HG02588 (cell line): ENCODE results near the gene BATF3.

Source experiments
- ATAC-seq: cut with Tn5 transposase; IDR thresholded peaks from one replicate; pipeline ENCODE4 v1.9.1; 2021; ENCODE audit warnings: mild to moderate bottlenecking, moderate library complexity; ENCODE audit not compliant: unreplicated experiment

BATF3 gene

GRCh38 chr1:212710566-212710965 lies 10.9 kb upstream of the BATF3 start:
- no peak for ATAC-seq

- ATAC-seq = no peak
These were observed 4.4 kb upstream of the BATF3 start for GRCh38 chr1:212703991-212704564.

DNA sequence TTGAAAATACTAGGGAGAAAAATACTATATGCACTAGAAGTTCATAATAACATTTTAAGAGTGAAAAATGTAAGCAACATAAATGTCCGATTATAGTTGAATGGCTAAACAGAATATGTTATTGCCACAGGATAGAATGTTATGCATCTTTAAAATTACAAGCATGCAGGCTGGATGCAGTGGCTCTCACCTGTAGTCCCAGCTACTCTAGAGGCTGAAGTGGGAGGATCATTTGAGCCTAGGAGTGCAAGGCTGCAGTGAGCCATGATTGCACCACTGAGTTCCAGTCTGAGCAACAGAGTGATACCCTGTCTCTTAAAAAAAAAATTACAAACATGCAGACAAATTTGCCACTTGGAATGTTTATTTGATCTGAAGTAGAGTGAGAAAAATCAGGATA lies 3.0 kb upstream of the BATF3 start:
- ATAC-seq = no peak

- no peak for ATAC-seq
These were observed 2.3 kb upstream of the BATF3 start for GRCh38 chr1:212701910-212702309.

DNA sequence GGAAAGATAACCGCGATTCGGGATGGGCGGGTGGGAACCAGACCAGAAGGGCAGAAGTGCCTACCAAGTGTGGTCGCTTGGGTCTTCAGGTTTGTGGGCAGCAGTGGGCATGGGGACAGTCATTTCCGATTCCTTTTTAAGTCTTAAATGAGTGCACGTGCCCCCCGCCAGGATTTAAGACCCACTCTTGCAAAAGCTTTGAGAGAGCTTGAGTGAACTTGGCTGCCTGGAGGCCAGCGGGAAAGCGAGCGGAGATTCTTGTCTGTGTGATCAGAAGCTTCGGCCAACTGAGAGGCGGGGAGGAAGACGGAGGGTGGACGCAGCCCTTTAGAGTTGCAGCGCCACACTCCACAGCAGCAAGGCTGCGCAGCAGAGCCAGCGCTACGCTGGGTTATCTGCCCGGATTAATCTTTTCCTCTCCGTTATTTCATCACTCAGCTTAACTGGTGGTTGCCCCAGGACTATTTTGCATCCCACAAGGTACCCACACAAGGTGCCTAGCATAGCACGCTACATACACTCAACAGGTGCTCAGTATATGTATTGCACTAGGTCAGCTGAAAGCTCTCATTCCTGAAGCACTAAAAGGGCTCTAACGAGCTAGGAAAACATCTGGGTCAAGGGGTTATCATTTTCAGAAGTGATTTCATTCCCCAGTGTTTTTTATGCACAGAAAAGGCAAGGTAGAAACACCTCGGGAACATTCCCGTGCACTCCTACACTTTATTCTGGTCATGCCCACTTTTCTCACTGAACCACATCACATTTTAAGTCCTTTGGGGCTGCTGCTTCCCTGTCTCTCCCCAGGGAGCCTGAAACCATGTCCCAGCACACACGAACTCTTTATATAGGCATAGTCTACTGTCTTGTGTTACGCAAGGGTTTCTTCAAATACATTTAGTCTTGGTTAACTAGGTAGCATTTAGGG lies 1.5 kb upstream of the BATF3 start:
- no peak for ATAC-seq

- ATAC-seq = peak; percentile 22
These were observed 717 bp upstream of the BATF3 start for GRCh38 chr1:212700223-212700891.

DNA sequence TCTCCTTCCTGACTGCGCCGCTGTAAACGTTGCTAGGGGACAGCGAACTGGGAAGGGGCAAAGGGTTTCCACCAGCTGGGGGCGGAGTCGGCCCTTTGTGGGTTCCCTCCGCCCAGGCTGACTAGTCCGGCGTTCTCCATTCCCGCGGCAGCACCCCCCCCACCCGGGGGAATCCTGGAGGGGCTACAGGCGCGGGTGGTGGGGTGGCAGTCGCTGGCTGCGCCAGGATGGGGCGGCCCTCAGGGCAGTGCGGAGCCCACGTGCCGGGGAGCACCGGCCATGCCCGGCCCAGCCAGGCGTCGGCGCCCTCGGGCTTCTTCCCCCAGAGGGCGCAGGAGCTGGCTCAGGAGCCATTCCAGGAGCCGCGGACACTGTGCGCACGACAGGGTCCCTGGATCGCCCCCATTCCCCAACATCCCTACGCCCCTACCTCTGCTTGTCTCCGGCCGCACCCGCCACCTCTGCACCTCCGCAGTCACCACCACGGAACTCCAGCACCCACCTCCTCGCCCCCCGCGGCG lies 476 bp downstream of the BATF3 start:
- peak; percentile 45 for ATAC-seq

- ATAC-seq = peak; percentile 12
These were observed 1.1 kb downstream of the BATF3 start for GRCh38 chr1:212698467-212699103.

DNA sequence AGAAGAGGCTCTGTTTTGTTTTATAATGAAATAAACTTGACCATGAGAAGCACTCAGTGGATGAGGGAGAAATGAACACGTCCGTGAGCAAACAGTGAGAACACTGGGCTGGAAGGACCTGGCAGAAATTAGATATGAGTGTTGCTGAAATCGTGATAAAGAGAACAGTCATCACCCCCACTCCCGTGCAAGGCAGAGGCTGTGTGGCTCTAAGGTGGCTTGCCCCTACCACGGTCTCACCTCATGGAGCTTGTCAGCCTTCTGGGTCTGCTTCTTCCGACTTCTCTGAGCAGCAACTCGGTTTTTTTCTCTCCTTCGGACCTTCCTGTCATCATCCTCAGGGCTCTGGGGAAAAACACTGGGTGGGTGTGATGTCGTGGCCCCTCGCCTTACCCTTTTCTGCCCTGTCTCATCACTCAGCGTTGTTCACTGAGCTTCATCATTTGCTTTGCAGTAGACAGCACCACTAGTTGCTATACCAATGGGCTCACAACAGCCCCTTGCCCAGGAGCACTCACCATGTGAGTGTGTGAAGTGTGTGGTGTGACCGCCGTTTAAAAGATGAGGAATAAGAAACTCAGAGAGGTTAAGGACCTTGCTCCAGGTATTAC lies 2.8 kb downstream of the BATF3 start:
- ATAC-seq = no peak

DNA sequence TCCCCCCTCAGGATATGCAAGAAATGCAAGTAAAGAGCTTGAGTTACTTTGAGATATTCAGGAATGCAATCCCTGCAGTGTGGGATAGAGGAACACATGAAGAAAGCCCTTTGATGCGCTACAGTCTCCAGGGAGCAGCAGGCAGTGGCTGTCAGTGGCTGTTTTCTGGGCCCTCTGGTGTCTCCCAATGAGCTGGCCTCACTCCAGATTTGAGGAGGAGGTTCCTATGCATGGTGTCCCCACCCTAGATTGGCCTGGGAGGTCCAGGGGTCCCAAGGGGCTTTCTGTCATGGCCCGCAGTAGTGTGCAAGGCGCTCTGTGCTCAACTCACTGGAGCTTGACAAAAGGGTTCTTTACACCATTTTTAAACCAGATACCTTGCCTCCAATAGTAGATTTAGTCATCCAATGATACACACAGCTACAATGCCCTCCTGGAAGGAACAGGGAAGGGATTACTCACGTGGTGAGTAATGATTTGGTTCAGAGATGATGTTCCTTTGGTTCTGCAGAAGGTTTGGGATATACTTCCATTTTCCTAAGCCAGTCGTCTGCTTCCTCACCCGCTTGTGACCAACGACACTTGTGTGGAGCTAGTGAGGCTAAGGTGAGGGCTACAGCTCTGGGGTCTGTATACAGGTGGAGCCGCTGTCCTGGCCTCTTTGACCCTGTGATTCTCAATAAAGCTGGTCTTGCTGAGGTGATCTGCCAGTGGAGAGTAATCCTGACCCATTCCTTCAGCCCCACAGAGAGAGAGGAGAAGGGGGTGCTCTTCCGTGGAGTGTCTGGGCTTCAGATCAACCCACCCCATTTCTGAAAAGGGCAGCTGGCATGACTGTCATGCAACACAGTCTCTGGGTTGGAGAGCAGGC lies 6.6 kb downstream of the BATF3 start:
- no peak for ATAC-seq

GRCh38 chr1:212691561-212692071 lies 8.0 kb downstream of the BATF3 start:
- ATAC-seq = peak; percentile 62

DNA sequence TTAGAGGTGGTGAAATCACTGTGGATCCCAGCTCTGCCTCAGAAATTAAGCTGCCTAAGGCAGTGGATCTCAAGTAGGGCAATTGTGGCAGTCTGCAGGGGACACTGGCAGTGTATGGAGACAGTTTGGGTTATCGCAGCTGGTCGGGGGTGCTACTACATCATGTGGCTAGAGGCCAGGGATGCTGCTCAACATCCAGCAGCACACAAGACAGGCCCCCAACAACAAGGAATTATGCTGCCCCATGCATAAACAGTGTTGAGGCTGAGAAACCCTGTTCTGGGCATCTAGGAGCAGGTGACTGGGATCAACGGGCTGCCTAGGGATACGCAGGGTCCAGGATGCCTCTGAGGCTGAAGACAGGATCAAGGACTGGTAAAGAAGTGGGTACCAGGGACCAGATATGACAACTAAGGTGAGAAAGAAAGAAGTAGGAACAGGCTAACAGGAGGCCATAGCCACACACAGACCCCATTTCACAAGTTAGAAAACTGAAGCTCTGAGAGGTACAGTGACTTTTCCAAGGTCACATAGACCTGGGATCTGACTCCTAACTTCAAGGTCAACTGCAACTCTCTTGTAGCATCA lies 8.7 kb downstream of the BATF3 start:
- no peak for ATAC-seq

GRCh38 chr1:212689758-212690529 lies 9.7 kb downstream of the BATF3 start:
- ATAC-seq = no peak

DNA sequence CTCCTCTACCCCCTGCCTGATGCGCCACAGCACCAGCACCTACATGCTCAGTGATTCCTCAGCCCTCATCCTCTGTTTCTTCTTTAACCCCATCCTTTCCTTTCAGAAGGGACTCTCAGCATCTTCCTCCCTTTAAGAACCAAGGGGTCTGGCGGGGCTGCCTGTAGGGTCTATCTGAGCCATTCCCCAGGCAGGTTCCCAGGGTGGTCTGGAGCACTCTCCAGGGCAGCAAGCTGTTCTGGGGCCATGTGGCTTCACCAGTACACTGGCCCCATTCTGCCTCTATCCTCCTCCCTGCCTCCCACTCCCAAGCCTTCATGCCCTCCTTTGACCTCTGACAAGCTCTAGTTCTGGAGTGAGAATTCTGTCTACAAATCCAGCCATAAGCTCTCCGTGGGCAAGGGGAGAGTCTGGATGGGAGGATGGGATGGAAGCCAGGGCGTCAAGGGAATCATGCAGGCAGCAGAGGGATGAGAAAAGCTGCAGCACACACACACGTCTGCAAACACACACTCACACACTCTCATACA lies 10.4 kb downstream of the BATF3 start:
- no peak for ATAC-seq

GRCh38 chr1:212688341-212689047 lies 11.1 kb downstream of the BATF3 start:
- no peak for ATAC-seq

DNA sequence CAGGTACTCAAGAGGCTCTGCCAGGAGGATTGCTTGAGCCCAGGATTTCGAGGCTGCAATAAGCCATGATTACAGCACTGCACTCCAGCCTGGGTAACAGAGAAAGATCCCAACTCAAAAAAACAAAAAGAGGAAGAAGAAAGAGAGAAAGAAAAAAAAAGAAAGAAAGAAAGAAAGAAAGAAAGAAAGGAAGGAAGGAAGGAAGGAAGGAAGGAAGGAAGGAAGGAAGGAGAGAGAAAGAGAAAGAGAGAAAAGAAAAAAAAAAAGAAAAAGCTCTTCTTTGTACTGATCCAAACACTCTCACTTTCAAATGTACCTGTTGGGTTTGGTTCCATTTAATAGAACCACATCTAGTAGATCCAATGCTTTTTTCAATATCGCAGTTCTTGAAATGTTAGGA lies 11.8 kb downstream of the BATF3 start:
- ATAC-seq = no peak

DNA sequence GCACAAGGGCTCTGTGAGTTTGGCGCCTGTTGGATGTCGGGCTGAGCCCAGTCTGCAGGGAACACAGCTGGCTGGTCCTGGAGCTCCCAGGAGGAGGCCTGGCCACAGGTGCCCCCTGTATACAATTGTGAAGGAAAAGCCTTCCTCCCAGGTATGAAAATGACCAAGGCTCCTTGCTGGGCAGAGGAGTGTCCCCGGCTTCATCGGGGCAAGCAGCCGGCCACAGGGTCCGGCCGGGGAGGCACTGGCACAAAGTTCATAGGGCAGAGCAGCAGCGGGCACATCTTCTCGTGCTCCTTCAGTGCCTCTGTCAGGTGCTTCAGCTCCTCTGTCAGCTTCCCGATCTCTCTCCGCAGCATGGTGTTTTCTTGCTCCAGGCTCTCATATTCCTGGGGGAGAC lies 13.0 kb downstream of the BATF3 start:
- ATAC-seq = no peak

- no peak for ATAC-seq
These were observed 13.6 kb downstream of the BATF3 start for GRCh38 chr1:212686069-212686468.
